ENCODE results near the gene ZNF408.
"Not testable (repeated sequence)": the region's sequence is repeated elsewhere in the genome, so short reads cannot be mapped to it uniquely, and the experiment has no call there.

Gene ZNF408

DNA sequence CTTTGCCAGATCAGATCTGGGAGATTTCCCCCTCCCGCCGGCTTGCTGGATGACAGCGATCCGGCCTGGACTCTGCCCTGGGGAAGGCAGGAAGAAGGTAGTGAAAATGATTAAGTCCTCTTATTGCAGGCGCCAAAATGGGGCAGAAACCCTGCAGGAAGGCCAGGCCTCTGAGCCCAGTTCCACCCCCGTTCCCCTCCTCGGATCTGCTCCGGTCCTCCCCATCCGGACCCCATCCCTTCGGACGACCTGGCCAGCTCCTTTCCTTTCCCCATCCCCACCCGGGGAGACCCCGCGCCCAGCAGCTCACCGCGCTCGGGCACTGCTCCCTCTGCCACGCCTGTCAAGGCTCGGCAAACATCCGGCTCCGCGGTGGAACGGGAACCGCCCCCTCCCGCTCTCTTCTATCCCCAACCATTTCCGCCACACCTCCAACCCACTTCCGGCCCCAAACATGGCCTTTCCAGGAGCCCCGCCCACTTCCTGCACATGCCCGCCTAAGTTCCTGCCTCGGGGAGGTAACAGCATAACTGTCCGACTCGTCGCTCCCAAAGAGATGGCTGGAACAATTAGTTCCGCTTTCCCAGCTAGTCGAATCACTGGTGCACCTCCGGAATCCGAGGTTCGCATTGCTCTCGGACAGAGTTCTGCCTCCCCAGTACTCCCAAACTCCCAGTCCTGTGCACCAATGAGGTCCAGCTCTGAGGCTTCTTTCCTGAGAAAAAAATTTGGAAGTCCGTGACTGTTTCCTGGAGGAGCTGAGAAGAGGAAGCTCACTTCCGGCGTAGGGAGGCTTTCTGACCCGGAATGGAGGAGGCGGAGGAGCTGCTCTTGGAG is at the start of gene ZNF408, which contains the start of gene ARHGAP1:
Gene ZNF408, plus strand, starts transcription at position 791 of the 837 bp plus-strand sequence. Its CDS starts 17 bp downstream, at position 808.
Gene ARHGAP1, minus strand, starts transcription at position 379 of the 837 bp plus-strand sequence. CDS start 4,512 bp downstream, outside the sequence.
- DNase-seq: no peak

DNA sequence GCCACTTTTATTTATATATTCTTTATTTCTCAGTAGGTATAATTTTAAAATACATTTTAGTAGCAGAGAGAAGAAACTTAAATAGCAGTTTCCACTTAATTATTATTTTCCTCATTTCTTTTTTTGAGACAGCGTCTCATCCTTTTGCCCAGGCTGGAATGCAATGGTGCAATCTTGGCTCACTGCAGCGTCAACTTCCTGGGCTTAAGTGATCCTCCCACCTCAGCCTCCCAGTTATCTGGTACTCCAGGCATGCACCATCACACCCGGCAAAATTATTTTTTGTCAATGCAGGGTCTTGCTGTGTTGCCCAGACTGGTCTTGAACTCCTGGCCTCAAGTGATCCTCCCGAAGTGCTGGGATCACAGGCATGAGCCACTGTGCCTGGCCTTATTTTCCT is 45.2 kb upstream of the ZNF408 start:
- DNase-seq: no peak

DNA sequence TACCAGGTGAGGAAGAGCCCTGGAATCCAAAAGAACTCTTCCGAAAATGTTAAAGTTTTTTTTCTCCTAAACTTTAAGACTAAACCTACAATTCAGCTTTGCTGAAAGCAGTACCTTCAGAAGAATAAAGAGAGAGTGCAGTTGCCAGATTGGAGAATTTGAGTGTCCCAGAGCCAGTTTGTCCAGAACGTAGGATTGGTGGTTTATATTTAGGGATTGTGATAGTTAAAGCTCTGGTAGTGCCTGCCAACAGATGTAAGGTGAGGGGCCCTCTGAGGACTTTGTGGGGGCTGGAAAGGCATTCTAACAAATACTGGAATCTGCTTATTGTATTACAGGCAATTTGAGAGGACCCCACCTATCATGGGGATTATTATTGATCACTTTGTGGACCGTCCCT is 43.6 kb upstream of the ZNF408 start:
- no peak for DNase-seq

DNA sequence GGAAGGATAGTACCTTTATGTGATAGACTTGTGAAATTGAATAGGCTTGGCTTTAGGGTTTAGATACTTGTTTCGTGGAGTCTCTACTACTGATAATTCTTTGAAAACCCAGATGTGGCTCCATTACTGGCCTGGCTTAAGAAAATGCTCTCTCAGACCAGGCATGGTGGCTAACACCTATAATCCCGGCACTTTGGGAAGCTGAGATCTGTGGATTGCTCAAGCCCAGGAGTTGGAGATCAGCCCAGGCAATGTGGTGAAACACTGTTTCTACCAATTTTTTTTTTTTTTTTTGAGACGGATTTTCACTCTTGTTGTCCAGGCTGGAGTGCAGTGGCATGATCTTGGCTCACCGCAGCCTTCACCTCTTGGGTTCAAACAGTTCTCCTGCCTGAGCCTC is 42.6 kb upstream of the ZNF408 start:
- no peak for DNase-seq

DNA sequence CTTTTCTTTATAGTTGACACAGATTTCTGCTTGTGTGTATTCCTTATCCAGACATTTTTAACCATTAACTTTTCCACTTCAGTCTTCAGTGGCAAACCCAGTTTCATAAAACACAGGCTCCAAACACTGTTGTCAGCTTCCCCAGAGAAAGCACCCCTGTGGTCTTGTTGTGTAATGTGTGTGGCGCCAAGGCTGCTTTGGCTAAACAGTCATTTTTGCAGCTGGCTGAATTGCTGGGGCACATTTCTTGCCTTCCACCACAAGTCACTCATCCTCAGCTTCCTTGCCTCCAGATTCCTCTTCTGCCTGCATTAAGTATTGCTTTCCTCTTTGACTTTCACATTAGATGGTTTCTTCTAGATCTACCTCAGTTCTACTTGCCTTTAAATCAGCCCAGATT is 40.9 kb upstream of the ZNF408 start:
- no peak for DNase-seq

DNA sequence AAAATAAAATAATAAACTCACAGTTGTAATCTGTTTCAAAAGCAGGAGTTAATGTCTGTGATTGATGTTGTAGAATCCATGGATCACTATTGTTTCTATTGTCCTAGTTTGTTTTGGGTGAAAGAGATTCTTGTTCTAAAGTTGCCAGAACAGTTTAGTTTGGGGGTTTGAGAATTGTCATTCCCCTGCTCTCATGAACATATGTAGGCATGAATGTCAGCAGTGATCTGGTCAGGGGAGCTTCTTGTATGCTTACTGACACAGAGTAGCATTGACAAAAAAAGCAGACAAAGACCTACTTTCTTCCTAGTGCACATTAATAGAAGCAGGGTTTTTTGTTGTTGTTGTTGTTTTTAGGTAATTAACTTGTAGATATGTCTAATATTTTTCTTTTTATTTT is 39.0 kb upstream of the ZNF408 start:
- no peak for DNase-seq

DNA sequence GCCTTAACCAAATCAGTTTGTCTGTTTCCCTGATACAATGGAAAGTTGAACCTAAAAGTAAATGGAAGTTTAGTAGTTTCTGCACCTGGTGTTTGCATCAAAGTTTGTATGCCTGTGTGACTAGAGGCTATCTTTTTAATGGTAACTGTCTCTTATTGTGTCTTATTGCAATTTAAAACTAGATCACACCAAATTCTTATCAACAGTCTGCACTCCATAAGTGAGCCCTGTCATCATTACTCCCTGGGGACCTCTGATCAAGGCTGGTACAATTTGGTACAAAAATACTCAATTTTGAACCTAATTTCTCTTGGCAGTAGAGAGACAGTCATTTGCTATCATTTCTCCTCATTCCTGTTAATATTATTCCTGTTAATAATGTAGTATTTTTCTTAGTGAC is 38.5 kb upstream of the ZNF408 start:
- DNase-seq: no peak

DNA sequence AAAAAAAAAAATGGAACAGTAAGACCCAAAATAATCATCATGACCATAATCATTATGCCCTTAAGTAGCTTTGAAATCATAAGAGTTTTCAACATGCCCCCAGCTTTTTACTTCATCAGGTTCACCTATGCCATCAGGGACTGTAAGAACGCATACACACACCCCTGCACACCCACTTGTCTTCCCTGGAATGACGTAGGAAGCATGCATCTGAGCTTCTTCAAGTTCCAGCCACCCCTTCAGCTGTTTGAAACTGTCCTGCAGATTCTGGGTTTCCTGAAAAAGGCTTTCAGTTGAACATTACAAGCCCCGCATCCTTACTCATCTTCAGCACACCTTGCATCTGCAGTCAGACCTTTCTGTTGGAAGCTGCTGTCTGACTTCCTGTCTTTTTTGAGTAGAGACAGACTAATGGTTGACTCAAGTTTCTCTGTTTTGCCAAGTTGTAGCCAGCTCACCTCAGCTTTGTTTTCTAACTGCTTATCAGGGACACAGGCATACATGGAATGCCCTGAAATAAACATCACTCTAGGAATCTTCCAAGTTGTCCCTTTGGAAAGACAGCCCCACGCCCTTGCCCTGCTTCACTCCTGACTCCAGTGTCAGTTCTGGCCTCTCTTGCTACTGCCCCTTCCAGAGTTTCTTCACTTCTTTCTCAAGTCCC is 37.4 kb upstream of the ZNF408 start:
- no peak for DNase-seq

DNA sequence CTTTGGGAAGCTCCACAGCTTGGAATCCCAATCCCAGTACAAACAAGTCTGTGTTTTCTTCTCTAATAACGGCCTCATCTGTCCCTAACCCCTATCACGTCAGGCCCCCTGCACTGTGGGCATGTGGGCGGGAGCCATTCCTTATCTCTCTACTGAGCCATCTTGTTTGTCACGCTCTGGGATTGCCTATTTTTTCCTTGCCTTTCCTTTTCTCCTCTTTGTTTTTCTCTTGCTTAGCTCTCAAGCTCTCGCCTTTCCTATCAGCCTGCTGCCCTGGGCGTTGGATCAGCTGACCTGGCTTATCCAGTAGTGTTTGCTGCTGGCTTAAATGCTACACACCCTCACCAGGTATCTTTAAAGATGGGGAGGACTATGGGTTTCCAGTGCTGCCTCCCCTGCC is 36.2 kb upstream of the ZNF408 start:
- no peak for DNase-seq

DNA sequence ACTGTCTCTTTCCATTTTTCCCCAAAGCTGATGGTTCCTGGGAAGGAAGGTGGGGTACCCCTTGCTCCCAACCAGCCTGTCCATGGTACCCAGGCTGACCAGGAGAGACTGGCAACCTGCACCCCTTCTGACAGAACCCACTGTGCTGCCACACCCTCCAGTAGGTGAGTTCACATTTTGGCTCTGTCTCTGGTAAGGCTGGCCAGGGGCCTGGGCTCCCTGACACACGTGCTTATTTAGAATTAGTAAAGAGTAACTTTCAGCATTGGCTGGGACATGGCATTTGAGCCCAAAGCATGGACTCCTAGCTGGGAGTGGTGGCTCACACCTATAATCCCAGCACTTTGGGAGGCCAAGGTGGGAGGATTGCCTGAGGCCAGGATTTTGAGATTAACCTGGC is 35.5 kb upstream of the ZNF408 start:
- no peak for DNase-seq

DNA sequence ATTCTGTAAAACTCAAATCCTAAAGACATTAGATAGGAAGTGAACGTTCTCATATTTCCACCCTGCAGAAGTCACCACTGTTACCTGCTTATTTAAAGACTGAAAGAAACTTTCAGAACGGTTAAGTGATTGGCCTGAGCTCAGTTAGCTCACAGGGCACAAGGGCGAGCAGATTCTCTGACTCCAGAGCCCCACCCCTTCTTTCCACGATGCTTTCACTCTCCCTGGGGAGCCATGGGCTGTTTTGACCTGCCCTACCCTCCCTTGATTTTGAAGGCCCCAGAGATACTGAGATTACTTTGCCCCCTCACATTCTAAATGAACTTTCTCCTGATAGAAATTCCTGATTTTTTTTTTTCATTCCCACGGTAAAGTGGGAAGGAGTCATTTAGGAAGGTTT is 34.3 kb upstream of the ZNF408 start:
- no peak for DNase-seq

DNA sequence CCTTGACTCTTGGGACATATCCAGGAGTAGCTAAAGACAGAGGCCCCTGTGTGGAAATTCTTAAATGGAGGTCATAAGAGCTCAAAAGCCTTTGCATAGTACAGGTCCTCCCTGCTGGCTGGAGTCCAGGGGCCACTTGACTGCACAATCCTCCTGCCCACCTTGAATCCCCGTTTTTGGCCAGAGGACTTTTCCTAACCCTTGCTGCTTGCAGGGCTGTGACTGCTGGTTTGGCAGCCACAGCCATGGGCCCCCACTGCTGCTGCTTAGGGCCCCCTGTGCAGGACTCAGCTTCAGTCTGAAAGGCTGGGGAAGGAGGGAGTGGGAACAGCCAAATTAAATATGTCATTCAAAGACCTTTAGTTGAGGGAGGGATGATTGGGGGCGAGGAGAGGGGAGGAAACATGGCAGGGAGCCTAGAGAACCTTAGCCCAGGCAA is 33.8 kb upstream of the ZNF408 start:
- DNase-seq: no peak

DNA sequence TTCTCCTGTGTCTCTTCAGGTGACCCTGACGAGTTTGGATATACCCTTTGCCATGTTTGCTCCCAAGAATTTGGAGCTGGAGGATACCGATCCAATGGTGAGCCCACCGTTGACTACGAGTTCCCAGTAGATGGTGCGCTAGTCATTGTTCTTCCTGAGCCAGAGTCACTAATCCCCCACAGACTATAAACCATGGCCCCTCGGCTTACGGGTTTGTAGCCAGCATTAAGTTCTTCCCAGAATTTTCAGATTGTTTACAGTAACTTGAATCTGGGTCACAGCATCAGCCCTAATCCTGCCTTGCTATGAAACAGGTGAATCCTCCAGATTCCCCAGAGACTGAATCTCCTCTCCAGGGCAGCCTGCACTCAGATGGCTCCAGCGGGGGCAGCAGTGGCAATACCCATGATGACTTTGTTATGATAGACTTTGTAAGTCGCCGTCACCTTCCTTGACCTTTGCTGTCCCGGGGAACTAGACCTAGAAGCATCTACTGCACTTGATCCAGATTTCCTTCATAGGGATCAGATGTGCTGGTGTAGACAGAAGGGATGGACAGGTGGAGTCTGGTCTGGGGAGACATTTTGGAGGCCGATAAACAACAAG is 32.2 kb upstream of the ZNF408 start:
- no peak for DNase-seq

DNA sequence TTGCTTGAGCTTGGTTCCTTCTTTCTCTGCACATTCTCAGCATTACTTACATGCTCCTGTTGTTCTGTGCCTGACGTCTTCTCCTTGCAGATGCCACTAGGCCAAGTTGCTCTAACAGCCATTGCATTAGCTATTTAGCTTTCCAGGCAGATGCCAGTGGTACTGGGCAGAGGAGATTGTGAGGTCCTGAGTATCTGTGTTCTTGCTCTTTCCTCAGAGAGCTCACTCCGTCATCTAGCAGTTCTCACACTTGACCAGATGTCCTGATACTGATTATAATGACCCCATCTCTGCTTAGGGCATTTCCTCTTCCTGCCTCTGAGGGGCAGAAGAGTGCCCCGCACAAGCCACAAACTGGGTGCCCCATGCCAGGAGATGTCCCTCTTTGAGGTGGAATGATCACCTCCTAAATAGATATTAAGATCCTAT is 31.1 kb upstream of the ZNF408 start:
- no peak for DNase-seq

DNA sequence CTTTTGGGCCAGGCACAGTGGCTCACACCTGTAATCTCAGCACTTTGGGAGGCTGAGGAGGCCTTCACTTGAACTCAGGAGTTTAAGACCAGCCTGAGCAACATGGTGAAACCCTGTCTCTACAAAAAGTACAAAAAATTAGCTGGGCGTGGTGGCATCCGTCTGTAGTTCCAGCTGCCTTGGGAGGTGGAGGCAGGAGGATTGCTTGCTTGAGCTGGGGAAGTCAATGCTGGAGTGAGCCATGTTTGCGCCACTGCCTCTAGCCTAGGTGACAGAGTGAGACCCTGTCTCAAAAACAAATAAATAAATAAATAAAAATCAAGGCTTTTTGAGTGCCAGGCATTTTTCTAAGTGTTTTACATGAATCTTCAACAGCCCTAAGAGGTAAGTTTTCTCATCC is 30.3 kb upstream of the ZNF408 start:
- DNase-seq: not testable (repeated sequence)

DNA sequence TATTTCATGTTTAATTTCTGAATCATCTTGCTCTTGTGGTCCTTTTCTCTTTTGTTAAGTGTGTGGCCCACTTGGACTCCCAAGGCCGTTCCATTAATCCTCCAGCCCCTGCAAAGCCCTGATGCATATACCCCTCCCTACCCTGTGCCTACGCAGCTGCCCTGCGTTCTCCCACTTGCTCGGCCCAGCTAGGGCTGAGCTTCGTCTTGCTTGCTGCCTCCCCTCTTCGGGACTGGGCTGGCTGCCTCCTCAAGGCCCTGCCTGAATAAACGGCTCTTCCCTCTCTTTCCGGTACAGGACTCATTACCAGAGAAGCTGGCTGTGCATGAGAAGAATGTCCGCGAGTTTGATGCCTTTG is 28.9 kb upstream of the ZNF408 start:
- DNase-seq: no peak

DNA sequence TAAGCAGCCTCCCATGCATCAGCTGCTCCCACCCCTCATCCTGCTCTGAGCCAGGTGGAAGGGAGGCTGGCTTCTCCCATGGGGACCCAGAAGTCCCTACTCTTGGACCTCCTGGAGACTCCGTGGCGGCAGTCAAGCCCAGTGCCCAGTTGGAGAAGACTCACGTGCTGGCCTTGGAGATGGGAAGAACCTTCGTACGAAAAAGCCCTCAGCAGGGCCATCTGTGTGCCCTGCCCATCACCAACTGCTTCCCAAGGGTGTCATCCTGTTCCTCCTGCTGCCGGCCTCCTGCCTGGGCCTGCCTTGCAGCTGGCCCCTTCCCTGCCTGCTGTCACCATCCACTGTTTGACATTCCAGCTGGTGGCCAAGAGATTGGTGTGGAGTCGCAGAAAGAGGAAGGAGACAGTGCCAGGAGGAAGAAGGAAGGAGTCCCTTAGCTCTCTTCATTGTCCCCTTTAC is 28.4 kb upstream of the ZNF408 start:
- no peak for DNase-seq

DNA sequence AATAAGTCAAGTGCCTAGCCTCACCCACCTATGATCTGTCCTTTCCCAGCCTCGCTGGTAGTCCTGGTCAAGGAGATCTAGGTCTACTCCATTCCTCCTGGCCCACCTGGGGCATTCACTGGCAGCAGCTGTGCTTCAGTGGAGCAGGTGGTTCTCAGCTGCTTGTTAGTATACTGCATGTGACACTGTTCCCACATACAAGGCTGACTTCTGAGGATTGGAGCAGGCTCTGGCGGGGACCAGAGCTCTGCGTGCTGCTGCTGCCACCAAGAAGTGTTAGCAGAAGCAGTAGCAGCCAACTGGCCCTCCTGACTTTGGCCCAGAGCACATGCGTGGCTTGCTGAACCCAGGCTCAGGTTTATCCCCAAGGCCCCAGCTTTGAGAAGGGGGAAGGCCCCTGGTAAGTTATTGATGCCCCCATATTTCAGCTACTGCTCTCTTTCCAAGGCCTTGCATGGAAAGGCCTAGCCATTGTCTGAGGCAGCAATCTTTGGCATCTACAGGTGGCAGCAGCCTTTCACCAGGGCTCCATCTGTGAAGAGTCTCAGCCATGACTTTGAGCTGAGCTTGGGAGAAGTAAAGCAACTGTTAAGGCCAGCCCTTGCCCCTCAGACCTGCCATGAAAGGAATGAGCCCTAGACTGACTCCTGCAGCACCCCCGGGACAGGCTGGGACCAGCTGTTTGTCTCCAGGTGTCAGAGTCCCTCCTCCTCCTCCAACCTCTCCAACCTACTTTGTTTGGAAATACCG is 26.9 kb upstream of the ZNF408 start:
- no peak for DNase-seq

DNA sequence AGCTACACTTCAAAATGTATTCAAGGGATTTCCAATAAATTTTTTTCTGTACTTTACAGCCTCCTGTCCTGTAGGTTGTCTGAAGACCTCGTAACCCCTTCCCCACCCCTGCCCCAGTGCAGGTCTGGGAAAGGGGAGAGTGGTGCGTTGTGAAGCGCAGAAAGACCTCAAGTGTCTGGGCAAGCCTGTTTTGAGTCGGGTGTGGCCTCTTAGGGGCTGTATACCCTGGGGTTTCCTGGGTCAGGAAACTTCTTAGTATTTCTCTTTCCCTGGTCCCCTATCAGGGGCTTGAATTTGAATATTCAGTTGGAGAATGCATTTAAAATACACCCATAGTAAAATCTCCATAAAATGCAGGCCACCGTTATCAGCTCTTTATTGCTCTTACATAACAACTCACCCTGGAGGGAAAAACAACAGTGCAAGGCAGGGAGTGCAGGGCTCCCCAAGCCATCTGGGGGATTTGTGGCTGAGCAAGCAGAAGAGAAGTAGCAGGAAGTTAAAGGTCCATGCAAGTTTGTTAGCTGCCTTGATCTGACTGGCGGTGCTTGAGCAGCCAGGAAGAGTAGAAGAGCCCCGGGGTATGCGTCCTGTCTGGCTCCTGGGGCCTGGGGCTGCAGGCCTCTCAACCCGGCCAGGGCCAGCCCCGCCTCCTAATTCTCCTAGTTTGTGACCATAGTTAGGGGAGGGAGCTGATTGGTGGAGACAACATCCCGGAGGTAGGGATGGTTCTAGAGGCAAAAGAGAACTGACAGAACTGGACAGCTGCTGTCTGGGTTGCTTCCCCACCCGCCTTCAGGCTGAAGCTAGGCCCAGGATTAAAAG is 26.2 kb upstream of the ZNF408 start:
- DNase-seq: no peak

DNA sequence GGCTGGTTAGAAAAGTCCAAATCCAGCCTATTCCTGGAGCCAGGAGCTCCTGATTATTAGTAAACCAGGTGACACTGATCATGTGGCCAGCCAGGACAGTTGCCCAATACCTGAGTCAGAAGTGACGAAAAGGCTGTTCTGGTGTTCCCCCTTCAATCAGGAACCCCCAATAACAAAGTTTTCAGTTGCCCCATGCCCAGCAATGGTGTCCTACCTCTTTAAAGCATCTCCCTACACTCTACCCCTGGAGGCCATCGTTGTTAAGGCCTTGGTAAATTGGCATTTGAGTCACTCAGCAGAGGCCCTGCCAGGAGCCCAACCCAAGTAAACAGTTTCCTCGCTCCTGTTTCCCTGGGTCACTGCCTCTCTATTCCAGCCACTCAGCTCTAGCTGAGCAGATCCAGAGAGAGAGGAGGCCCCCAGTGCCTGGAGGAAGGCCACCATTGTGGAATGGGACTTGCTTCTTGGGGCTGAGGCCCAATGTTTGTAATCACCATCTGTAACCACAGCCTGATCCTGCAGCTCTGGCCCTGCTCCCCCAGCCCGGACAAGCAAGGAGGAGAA is 25.5 kb upstream of the ZNF408 start:
- no peak for DNase-seq

DNA sequence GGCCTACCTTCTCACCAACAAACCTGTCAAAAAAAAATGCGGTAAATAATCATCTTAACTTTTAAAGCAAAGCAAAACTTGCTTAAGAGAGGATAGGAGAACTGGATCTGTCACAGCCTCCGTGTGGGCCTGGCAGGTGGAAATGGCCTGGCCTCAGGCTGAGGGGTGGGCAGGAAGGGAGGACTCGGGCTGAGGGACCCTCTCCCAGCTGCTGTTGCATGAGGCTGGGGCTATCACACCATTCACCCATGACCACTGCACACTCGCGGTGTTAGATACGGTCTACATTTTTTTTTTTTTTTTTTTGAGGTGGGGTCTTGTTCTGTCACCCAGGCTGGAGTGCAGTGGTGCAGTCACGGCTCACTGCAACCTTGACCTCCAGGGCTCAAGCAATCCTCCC is 24.9 kb upstream of the ZNF408 start:
- no peak for DNase-seq
